Neural progenitor cell (in vitro differentiated cells): ENCODE data around the gene BBS1. TPM values are rescaled to one million over a fixed set of nuclear protein-coding genes. Genes with fewer than 3 reads are reported as not detected.

Source experiments
- DNase-seq: peaks from one replicate; pipeline ENCODE4 v3.0.0-alpha.2; 2016; ENCODE audit warnings: low spot score
- H2AFZ ChIP-seq: fragments of 200-600 bp; sonication (generic); replicated peaks from 2 replicates; pipeline ENCODE4 v1.6.1; 2016; ENCODE audit warnings: antibody characterized with exemption
- H3F3A ChIP-seq: fragments of 200-600 bp; sonication (generic); 2 replicates; pipeline ENCODE4 v1.6.1; 2016; ENCODE audit warnings: antibody characterized with exemption, low read depth
- H3K27ac ChIP-seq: fragments of 200-600 bp; sonication (generic); 2 replicates; pipeline ENCODE4 v1.5.1; 2016; ENCODE audit warnings: mild to moderate bottlenecking
- H3K27me3 ChIP-seq: fragments of 200-600 bp; sonication (generic); 2 replicates; pipeline ENCODE4 v1.6.1; 2016; ENCODE audit warnings: mild to moderate bottlenecking, moderate library complexity
- H3K36me3 ChIP-seq: fragments of 200-600 bp; sonication (generic); 2 replicates; pipeline ENCODE4 v1.5.1; 2016
- H3K4me1 ChIP-seq: fragments of 200-600 bp; sonication (generic); 2 replicates; pipeline ENCODE4 v1.6.1; 2016; ENCODE audit warnings: mixed run types
- H3K4me2 ChIP-seq: fragments of 200-600 bp; sonication (generic); 2 replicates; pipeline ENCODE4 v1.6.1; 2016
- H3K4me3 ChIP-seq: fragments of 200-600 bp; sonication (generic); 2 replicates; pipeline ENCODE4 v1.5.1; 2016
- H3K79me2 ChIP-seq: fragments of 200-600 bp; sonication (generic); 2 replicates; pipeline ENCODE4 v1.6.1; 2016; ENCODE audit warnings: low read depth
- H3K9ac ChIP-seq: fragments of 200-600 bp; sonication (generic); 2 replicates; pipeline ENCODE4 v1.6.1; 2016
- H3K9me3 ChIP-seq: fragments of 200-600 bp; sonication (generic); 2 replicates; pipeline ENCODE4 v1.5.1; 2016; ENCODE audit warnings: low read depth
- H4K20me1 ChIP-seq: fragments of 200-600 bp; sonication (generic); 2 replicates; pipeline ENCODE4 v1.6.1; 2016; ENCODE audit warnings: low read depth
- H3K27ac Mint-ChIP-seq: 3 replicates; pipeline ENCODE4 v1.8.0; 2021; ENCODE audit warnings: mixed read lengths
- H3K27me3 Mint-ChIP-seq: 2 replicates; pipeline ENCODE4 v1.8.0; 2022; ENCODE audit warnings: low read depth, mild to moderate bottlenecking, inconsistent platforms, moderate library complexity, mixed read lengths; ENCODE audit not compliant: insufficient read depth
- H3K36me3 Mint-ChIP-seq: 3 replicates; pipeline ENCODE4 v1.8.0; 2021; ENCODE audit warnings: mixed read lengths
- H3K4me1 Mint-ChIP-seq: 3 replicates; pipeline ENCODE4 v1.8.0; 2021; ENCODE audit warnings: mixed read lengths
- H3K4me3 Mint-ChIP-seq: 3 replicates; pipeline ENCODE4 v1.8.0; 2021; ENCODE audit warnings: mild to moderate bottlenecking, moderate library complexity, mixed read lengths
- H3K9me3 Mint-ChIP-seq: 3 replicates; pipeline ENCODE4 v1.8.0; 2020; ENCODE audit warnings: mixed read lengths
- EZH2 ChIP-seq: fragments of 200-600 bp; sonication (generic); IDR thresholded peaks from 2 replicates; pipeline ENCODE4 v1.6.1; 2017; ENCODE audit warnings: antibody characterized with exemption, mild to moderate bottlenecking, moderate library complexity
- EZH2phosphoT487 ChIP-seq: fragments of 200-600 bp; sonication (generic); IDR thresholded peaks from 2 replicates; pipeline ENCODE4 v1.6.1; 2017; ENCODE audit warnings: antibody characterized with exemption
- total RNA-seq: library from RNA; depleted of rRNA; stranded (reverse); fragments of >200 nt; gene quantifications from 2 replicates; pipeline ENCODE4 v1.2.3, GENCODE V29; 2015; ENCODE audit warnings: low replicate concordance
- TF ChIP-seq, protein P1 (sequence below): fragments of 200-600 bp; sonication (generic); IDR thresholded peaks from 2 replicates; pipeline ENCODE4 v1.5.1; 2017; ENCODE audit warnings: antibody characterized with exemption, mild to moderate bottlenecking

BBS1 gene
- total RNA-seq, 1 donor from 2014 or later: 42.0 TPM

DNA sequence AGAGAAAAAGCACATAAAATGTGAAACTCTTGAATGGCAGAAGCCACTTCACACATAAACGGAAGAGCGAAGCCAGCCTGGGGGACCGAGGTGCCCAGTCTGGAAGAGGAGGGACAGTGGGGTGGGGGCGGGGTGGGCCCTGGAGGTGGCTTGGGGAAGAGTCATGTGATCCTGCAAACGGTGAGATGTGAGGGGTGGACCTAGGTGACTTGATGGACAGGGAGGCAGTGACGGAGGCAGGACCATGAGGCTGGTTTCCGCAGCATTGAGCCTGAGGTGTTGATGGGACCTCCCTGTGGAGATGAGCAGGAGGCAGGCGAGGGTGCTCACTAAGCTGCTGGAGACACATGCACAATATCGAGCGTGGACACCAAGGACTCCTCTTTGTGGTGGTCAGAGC is 18.6 kb downstream of the BBS1 start:
- H2AFZ ChIP-seq: no peak overlapping the region
- DNase-seq: no peak
- Mint-ChIP-seq H3K27ac (peak overlapping the region; percentile 44), H3K27me3 (peaks cover 10% of the 10 kb centered on the region), H3K4me1 (no peaks in the 10 kb centered on the region), H3K9me3 (no peaks in the 10 kb centered on the region), H3K4me3 (no peak overlapping the region), H3K36me3 (peaks cover 18% of the 10 kb centered on the region)
- H3K9me3 ChIP-seq: no peaks in the 10 kb centered on the region
- H4K20me1 ChIP-seq: no peaks in the 10 kb centered on the region
- no peaks in the 10 kb centered on the region for H3K79me2 ChIP-seq
- no peak overlapping the region for H3K4me2 ChIP-seq
- no peak overlapping the region for H3K27ac ChIP-seq
- no peak overlapping the region for H3K9ac ChIP-seq
- no peaks in the 10 kb centered on the region for H3K36me3 ChIP-seq
- H3K4me3 ChIP-seq: no peak overlapping the region
- TF ChIP-seq EZH2phosphoT487 (no peak), EZH2 (no peak)
- TF ChIP-seq, protein P1, sequence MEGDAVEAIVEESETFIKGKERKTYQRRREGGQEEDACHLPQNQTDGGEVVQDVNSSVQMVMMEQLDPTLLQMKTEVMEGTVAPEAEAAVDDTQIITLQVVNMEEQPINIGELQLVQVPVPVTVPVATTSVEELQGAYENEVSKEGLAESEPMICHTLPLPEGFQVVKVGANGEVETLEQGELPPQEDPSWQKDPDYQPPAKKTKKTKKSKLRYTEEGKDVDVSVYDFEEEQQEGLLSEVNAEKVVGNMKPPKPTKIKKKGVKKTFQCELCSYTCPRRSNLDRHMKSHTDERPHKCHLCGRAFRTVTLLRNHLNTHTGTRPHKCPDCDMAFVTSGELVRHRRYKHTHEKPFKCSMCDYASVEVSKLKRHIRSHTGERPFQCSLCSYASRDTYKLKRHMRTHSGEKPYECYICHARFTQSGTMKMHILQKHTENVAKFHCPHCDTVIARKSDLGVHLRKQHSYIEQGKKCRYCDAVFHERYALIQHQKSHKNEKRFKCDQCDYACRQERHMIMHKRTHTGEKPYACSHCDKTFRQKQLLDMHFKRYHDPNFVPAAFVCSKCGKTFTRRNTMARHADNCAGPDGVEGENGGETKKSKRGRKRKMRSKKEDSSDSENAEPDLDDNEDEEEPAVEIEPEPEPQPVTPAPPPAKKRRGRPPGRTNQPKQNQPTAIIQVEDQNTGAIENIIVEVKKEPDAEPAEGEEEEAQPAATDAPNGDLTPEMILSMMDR: no peak
- H3F3A ChIP-seq: no peaks in the 10 kb centered on the region
- no peaks in the 10 kb centered on the region for H3K27me3 ChIP-seq
- no peaks in the 10 kb centered on the region for H3K4me1 ChIP-seq

DNA sequence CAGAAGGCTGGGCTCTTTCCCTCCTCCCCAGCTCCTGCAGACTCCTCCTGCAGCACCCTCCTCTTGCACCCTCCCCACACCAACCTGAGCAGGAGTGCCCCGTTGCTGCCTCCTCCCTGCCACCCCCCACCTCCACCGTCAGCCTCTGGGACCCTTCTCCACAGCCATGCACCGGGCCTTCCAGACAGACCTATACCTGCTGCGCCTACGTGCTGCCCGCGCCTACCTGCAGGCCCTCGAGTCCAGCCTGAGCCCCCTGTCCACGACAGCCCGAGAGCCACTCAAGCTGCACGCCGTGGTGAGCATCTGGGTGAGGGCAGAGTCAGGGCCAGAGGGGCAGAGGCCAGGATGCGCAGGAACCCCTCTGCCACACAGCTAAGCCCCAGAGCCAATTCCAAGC is 19.2 kb downstream of the BBS1 start:
- H3F3A ChIP-seq: no peaks in the 10 kb centered on the region
- Mint-ChIP-seq H3K9me3 (no peaks in the 10 kb centered on the region), H3K4me1 (no peaks in the 10 kb centered on the region), H3K27me3 (peaks cover 10% of the 10 kb centered on the region), H3K4me3 (no peak overlapping the region), H3K36me3 (peaks cover 18% of the 10 kb centered on the region), H3K27ac (no peak overlapping the region)
- no peaks in the 10 kb centered on the region for H3K36me3 ChIP-seq
- H3K27ac ChIP-seq: no peak overlapping the region
- H2AFZ ChIP-seq: no peak overlapping the region
- H3K4me1 ChIP-seq: no peaks in the 10 kb centered on the region
- no peaks in the 10 kb centered on the region for H3K9me3 ChIP-seq
- no peak for DNase-seq
- H3K79me2 ChIP-seq: no peaks in the 10 kb centered on the region
- H3K9ac ChIP-seq: no peak overlapping the region
- H3K4me2 ChIP-seq: no peak overlapping the region
- no peaks in the 10 kb centered on the region for H3K27me3 ChIP-seq
- no peaks in the 10 kb centered on the region for H4K20me1 ChIP-seq
- TF ChIP-seq EZH2phosphoT487: no peak
- no peak for TF ChIP-seq EZH2
- TF ChIP-seq, protein P1: no peak
- H3K4me3 ChIP-seq: no peak overlapping the region

DNA sequence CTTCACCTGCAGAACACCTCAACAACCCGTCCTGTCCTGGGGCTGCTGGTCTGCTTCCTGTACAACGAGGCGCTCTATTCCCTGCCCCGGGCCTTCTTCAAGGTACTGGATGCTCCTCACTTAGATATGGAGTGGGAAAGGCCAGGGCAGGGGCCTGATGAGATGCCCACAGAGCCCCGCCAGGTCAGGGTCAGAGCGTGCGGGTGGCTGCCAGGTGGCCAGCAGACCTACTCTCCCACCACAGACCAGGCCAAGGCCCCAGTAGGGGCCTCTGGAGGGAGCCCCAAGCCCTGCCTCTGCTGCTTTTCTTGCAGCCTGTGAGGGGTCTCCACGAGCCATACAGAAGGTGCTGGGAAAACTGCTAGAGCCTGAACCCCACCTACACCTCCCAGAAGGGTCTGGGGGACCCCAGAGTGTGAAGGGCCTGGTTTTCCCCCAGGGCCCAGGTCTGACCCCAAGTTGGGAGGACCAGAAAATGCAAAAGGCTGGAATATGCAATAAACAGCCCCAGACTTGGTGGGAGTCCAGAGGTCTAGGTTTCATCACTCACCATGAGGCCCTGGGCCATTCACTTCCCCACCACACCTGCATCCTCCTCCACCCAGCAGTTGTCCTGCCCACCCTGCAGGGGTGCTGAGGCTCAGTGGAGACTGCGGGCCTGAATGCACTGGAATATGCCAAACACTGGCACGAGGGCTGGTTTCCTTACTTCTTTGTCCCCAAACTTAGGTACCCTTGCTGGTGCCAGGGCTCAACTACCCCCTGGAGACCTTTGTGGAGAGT is 20.7 kb downstream of the BBS1 start:
- Histone ChIP-seq H3K9me3 (no peaks in the 10 kb centered on the region), H2AFZ (no peak overlapping the region), H3K4me3 (no peak overlapping the region), H3K79me2 (no peaks in the 10 kb centered on the region), H4K20me1 (no peaks in the 10 kb centered on the region), H3K4me1 (no peaks in the 10 kb centered on the region), H3K27me3 (no peaks in the 10 kb centered on the region), H3F3A (no peaks in the 10 kb centered on the region), H3K27ac (no peak overlapping the region), H3K36me3 (no peaks in the 10 kb centered on the region), H3K4me2 (no peak overlapping the region), H3K9ac (no peak overlapping the region)
- no peak overlapping the region for H3K4me3 Mint-ChIP-seq
- no peak for TF ChIP-seq EZH2
- TF ChIP-seq, protein P1: no peak
- peaks cover 19% of the 10 kb centered on the region for H3K36me3 Mint-ChIP-seq
- H3K27me3 Mint-ChIP-seq: peaks cover 7% of the 10 kb centered on the region
- no peaks in the 10 kb centered on the region for H3K9me3 Mint-ChIP-seq
- no peak overlapping the region for H3K27ac Mint-ChIP-seq
- H3K4me1 Mint-ChIP-seq: no peaks in the 10 kb centered on the region
- DNase-seq: no peak
